Breast epithelium (tissue), 3 donors: ENCODE data around the gene NKAIN1.

Source experiments
- POLR2A ChIP-seq: fragments of 450-650 bp; IDR thresholded peaks from one replicate; pipeline ENCODE4 v1.6.1; 2016; ENCODE audit warnings: antibody characterized with exemption, mild to moderate bottlenecking, moderate library complexity
- POLR2AphosphoS5 ChIP-seq, 3 donors: sonication (generic); formaldehyde crosslinking; IDR thresholded peaks; one replicate each; pipeline ENCODE4 v1.6.1; 2017; ENCODE audit warnings: antibody characterized with exemption in 3 of 3
- TF ChIP-seq, protein P1 (sequence below), 3 donors: fragments of 450-650 bp; IDR thresholded peaks; one replicate each; pipeline ENCODE4 v1.5.1; 2016 to 2017; ENCODE audit warnings: antibody characterized with exemption in 3 of 3, mild to moderate bottlenecking in 3 of 3, moderate library complexity in 3 of 3

DNA sequence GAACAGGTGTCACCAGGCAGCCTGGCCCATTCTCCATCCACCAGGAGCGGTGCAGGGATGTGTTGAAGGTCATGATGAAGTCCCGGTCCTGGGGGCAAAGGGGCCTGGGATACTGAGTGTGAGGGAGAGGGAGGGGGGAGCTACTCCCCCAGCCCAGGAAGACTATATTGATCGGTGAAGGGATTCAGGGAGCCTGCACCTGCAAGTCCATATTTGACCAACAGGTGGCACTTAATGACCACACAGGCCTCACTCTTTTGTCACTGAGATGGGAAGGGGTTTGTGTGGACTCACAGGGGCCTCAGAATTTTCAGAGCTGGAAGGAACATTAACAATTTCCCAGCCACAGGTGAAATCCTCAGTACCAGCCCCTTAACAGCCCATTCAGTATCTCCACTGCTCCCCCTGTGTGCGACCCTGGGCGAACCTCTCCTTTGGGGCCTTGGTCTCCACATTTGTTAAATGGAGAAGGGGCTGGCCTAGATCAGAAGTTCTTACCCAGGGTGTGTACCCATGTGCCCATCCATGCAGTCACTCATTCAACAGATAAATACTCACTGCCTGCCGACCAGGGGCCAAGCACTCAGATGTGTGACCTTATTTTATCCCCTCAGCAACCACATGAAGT, 55.6 kb downstream of the NKAIN1 start:
- TF ChIP-seq, protein P1, sequence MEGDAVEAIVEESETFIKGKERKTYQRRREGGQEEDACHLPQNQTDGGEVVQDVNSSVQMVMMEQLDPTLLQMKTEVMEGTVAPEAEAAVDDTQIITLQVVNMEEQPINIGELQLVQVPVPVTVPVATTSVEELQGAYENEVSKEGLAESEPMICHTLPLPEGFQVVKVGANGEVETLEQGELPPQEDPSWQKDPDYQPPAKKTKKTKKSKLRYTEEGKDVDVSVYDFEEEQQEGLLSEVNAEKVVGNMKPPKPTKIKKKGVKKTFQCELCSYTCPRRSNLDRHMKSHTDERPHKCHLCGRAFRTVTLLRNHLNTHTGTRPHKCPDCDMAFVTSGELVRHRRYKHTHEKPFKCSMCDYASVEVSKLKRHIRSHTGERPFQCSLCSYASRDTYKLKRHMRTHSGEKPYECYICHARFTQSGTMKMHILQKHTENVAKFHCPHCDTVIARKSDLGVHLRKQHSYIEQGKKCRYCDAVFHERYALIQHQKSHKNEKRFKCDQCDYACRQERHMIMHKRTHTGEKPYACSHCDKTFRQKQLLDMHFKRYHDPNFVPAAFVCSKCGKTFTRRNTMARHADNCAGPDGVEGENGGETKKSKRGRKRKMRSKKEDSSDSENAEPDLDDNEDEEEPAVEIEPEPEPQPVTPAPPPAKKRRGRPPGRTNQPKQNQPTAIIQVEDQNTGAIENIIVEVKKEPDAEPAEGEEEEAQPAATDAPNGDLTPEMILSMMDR (IDR thresholded peaks at IDR 0.05) = peak; percentile 39 to 76 (median 73)
- TF ChIP-seq POLR2A (no peak), POLR2AphosphoS5 (IDR thresholded peaks at IDR 0.05) (no peak)
